Cardiac fibroblast (primary cell): ENCODE measurements around the gene ELK3.

ENCODE experiments used
- DNase-seq, 2 donors: peaks; one replicate each; pipeline versions ENCODE4 v3.0.0 to v3.0.0-alpha.2; 2010; ENCODE audit warnings: low read depth in 2 of 2
- H3K4me3 ChIP-seq, 2 donors: replicated peaks in 1 of 2; 1 replicate in 1 of 2; 2 replicates in 1 of 2; pipeline ENCODE4 v1.5.1; 2011; ENCODE audit warnings: low read depth in 2 of 2, low read length in 2 of 2, mild to moderate bottlenecking in 2 of 2, moderate library complexity in 1 of 2
- CTCF ChIP-seq: IDR thresholded peaks from one replicate; pipeline ENCODE4 v1.5.1; 2011; ENCODE audit warnings: low read depth, mild to moderate bottlenecking, low read length, inconsistent platforms

Gene ELK3

GRCh38 chr12:96193725-96194575 lies at the start of gene ELK3:
ELK3 (plus strand) TSS chr12:96194375.
- no peak for TF ChIP-seq CTCF
- peak; percentile 81 to 86 for DNase-seq
- H3K4me3 ChIP-seq, result peak within 1 kb of the TSS; percentile 95 to 97

DNA sequence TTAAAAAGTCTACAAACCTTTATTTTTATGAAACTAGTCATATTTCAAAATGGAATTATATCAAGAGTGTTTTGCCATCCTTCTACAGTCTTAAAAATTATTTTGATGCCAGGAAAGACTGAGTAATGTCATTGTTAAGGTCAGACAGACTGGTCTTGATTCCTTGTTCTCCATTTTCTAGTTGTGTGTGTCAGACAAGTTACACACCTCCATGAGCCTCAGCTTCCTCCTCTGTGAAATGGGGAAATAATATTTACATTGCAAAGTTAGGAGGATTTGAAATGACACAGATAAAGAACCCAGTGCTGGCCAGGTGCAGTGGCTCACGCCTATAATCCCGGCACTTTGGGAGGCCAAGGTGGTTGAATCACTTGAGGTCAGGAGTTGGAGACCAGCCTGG lies 47.4 kb upstream of the ELK3 start:
- no peak for DNase-seq
- TF ChIP-seq CTCF, result no peak

DNA sequence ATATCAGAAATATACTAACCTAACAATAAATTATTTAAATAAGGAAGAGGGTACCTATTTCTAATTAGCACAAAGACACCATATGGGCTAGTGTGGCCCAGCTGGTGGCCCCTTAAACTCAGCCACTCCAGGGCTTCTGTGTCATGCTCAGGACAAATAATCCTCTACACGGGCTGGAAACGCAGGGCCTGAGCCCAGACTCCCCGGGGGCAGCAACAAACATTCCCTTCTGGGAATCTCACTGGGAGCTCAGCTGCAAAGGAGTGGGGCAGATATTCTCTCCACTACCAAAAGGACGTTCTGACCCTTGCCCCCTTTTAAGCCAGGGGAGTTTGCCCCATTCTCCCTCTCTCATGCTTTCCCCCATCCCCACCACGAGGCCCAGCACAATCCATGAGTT lies 43.7 kb upstream of the ELK3 start:
- TF ChIP-seq CTCF, result no peak

More for the DNA sequence above, 47.4 kb upstream of the ELK3 start:
- H3K4me3 ChIP-seq, result no peak overlapping the region

GRCh38 chr12:96152164-96152563 lies 42.0 kb upstream of the ELK3 start:
- no peak overlapping the region for H3K4me3 ChIP-seq
- no peak for TF ChIP-seq CTCF
- no peak for DNase-seq

More for the DNA sequence above, 43.7 kb upstream of the ELK3 start:
- no peak overlapping the region for H3K4me3 ChIP-seq
- no peak for DNase-seq

DNA sequence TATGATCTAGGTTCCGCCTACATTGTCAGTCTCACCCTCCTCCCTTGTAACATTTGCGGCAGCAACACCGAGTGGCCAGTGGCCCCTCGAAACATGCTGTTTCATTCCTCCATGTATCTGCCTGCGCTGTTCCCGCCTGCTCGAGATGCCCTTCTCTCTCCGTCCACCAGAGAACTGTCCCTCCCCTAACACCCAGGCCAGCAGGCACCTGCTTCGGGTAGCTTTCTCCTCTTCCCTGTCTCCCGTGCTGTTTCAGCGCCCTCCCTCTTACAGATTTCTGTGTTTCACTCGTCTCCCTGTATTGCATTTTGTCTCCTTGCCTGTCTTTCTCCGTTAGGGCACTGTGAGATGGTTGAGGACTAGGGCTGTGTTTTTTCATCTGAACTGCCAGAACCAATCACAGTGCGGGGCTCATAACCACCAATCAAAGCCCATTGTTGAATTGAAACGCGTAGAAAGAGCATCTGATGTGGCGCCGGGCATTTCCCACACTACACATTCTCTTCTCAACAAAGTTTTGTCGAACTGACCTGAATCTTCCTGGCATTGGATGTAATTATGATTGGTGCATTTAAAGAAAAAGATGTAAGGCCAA lies 40.9 kb upstream of the ELK3 start:
- TF ChIP-seq CTCF, result no peak
- H3K4me3 ChIP-seq, result no peak overlapping the region
- DNase-seq, result no peak

GRCh38 chr12:96155181-96155580 lies 39.0 kb upstream of the ELK3 start:
- H3K4me3 ChIP-seq, result no peak overlapping the region
- no peak for TF ChIP-seq CTCF
- no peak for DNase-seq
